Omental fat pad (tissue), 4 donors: Measurements from ENCODE around the gene IRAK1BP1. TPM values are rescaled to one million over a fixed set of nuclear protein-coding genes. Genes with fewer than 3 reads are reported as not detected.
"Not testable (repeated sequence)": the region's sequence is repeated elsewhere in the genome, so short reads cannot be mapped to it uniquely, and the experiment has no call there.

Source experiments
- ATAC-seq: fragments of 150-250 bp; one replicate; pipeline ENCODE4 v1.9.1; 2016; ENCODE audit warnings: mild to moderate bottlenecking, moderate library complexity; ENCODE audit not compliant: low FRiP score
- DNase-seq: peaks from one replicate; pipeline ENCODE4 v3.0.0-alpha.2; 2019; ENCODE audit warnings: low spot score
- total RNA-seq, 4 donors: library from RNA; depleted of rRNA; stranded (reverse); fragments of >200 nt; gene quantifications; one replicate each; pipeline ENCODE4 v1.1.0, GENCODE V29; 2016
- TF ChIP-seq, protein P1 (sequence below), 3 donors: fragments of 450-650 bp; IDR thresholded peaks; one replicate each; pipeline ENCODE4 v1.5.1; 2016 to 2017; ENCODE audit warnings: antibody characterized with exemption in 3 of 3, mild to moderate bottlenecking in 3 of 3, moderate library complexity in 2 of 3

The IRAK1BP1 gene
- total RNA-seq, 4 donors from 2014 or later = 2.5 to 4.2 (median 4.0) TPM

DNA sequence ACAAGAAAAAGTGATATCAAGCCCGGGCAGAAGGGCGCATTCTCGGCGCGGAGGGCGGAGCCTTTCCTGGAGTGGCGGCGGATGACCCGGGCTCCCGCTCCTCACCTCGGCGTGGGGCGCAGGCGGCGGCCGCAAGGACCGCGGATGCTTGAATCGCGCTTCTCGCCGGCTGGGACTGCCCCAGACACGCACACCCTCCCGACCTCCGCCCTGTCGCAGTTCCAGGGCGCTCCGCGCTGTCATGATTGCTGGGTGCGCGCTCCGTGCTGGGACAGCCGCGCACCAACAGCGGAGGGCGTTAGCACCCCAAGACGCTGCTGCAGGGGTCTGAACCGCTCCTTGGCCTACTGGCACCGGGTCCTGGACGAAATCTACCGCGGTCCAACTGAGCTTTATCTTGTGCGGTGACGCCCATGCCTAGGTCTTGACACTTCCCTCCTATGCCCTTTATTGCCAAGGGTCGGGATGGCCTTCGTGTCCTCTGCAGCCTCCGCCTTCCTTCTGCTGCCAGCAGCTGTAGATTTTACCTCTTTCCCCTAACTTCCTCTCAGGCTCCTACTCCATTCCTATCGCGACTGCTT is 43.3 kb downstream of the IRAK1BP1 start:
- TF ChIP-seq, protein P1, sequence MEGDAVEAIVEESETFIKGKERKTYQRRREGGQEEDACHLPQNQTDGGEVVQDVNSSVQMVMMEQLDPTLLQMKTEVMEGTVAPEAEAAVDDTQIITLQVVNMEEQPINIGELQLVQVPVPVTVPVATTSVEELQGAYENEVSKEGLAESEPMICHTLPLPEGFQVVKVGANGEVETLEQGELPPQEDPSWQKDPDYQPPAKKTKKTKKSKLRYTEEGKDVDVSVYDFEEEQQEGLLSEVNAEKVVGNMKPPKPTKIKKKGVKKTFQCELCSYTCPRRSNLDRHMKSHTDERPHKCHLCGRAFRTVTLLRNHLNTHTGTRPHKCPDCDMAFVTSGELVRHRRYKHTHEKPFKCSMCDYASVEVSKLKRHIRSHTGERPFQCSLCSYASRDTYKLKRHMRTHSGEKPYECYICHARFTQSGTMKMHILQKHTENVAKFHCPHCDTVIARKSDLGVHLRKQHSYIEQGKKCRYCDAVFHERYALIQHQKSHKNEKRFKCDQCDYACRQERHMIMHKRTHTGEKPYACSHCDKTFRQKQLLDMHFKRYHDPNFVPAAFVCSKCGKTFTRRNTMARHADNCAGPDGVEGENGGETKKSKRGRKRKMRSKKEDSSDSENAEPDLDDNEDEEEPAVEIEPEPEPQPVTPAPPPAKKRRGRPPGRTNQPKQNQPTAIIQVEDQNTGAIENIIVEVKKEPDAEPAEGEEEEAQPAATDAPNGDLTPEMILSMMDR (IDR thresholded peaks at IDR 0.05) = no peak
- DNase-seq = no peak
- no peak for ATAC-seq

DNA sequence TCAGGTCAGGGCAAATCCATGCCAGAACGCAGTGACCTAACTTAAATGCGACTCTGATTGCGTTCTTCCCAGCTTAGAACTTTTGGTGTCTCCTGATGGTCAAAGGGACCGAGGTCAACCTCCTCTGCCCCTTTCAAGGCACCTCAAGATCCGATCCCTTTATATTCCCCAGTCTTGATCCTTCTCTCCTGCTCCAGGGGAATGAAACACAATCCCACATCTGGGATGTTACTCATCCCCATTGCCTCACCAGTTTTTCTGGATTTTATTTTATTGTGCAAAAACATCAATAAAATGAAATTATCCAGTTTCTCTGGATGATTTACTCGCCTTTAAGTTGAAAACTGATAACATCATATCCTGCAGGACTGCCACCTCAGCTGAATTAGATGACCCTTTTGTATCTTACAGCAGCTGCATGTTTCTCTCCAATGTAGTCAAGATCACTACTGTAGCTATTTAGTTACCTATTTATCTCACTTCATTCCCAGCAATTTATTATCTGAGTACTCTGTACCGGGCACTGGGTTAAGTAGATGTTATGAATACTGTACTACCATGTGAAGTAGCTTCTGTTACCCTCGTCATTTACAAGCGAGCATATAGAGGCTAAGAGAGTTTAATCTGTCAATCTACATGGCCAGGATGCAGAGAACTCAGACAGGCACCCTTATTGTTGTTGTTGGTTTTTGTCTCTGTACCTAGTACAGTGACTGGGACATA is 44.0 kb downstream of the IRAK1BP1 start:
- no peak for ATAC-seq
- TF ChIP-seq, protein P1 (IDR thresholded peaks at IDR 0.05) = no peak

DNA sequence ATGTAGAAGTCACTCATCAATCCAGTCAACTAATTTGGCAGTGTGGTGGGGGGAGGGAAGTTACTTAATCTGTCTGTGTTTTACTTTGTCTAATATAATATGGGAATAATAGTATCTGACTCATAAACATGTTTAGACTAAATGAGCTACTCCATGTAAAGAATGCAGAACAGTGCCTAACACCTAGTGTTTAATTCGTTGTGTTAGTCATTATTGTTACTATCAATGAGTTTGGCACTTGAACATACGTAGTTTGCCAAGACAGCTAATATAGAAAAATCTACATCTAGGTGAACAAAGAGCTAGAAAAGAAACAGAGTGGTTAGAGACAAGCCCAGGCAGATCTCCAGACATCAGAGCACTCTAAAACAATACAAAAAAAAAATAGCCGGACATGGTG is 49.1 kb downstream of the IRAK1BP1 start:
- ATAC-seq = no peak
- no peak for DNase-seq
- TF ChIP-seq, protein P1 (IDR thresholded peaks at IDR 0.05) = no peak

More for the DNA sequence above, 44.0 kb downstream of the IRAK1BP1 start:
- DNase-seq = no peak

DNA sequence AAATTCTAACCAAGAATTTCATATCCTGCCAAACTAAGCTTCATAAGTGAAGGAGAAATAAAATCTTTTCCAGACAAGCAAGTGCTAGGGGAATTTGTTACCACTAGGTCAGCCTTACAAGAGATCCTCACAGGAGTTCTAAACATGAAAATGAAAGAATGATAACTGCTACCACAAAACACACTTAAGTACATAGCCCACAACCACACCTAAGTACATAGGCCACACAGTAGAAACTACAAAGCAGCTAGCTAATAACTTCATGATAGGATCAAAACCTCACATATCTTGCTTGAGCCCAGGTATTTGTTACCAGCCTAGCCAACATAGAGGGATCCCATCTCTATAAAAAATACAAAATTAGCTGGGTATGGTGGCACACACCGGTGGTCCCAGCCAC is 50.4 kb downstream of the IRAK1BP1 start:
- no peak for DNase-seq
- TF ChIP-seq, protein P1 (IDR thresholded peaks at IDR 0.05) = no peak
- no peak for ATAC-seq

DNA sequence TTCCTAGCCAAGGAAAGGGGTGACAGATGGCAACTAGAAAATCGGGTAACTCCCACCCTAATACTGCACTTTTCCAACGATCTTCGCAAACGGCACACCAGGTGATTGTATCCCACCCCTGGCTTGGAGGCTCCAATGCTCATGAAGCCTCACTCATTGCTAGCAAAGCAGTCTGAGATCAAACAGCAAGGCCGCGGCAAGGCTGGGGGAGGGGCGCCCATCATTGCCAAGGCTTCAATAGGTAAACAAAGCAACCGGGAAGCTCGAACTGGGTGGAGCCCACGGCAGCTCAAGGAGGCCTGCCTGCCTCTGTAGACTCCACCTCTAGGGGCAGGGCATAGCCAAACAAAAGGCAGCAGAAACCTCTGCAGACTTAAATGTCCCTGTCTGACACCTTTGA is 53.8 kb downstream of the IRAK1BP1 start:
- ATAC-seq, DNase-seq: not testable (repeated sequence)

DNA sequence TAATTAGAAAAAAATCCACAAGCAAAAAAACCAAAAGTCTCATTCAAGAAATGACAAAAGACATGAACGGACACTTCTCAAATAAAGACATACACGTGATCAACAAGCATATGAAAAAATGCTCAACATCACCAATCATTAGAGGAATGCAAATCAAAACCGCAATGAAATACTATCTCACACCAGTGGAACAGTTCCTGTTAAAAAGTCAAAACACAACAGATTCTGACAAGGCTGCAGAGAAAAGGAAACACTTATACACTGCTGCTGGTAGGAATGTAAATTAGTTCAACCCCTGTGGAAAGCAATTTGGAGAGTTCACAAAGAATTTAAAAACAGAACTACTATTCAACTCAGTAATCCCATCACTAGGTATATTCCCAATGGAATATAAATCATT is 58.0 kb downstream of the IRAK1BP1 start:
- ATAC-seq (no peak), DNase-seq (no peak)
- TF ChIP-seq, protein P1 (IDR thresholded peaks at IDR 0.05) = no peak

DNA sequence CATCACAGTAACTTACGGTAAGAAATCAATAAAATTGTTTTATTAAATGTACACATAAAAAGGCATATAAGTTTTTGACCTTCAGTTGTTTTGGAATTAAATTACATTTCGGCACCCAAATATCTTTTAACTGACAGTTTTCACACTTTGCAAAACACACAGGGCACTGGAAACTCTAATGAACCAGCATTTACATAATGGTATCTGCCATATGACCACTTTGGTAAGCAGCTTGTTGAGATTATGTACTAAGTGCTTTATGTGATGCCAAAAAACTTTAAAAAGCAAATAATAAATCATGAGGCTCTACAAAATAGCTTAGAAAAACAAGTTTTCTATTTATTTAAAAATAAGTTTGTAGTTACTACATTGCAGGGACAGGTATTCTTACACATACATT is 68.2 kb downstream of the IRAK1BP1 start:
- DNase-seq (no peak), ATAC-seq (no peak)
- TF ChIP-seq, protein P1 (IDR thresholded peaks at IDR 0.05) = no peak
